Keratinocyte (primary cell): ENCODE measurements around the gene ERF. TPM values are rescaled to one million over a fixed set of nuclear protein-coding genes. Genes with fewer than 3 reads are reported as not detected.

Experiments
- DNase-seq: peaks from one replicate; pipeline ENCODE4 v3.0.0-alpha.2; 2011; ENCODE audit warnings: low read depth, missing footprints, low spot score
- FAIRE-seq: peaks from 2 replicates; lab custom pipeline; 2011; peaks lifted over from hg19 to GRCh38; lab: Jason Lieb, UNC
- H2AFZ ChIP-seq: 2 replicates; pipeline ENCODE4 v1.6.0; 2012; ENCODE audit warnings: low read length, control low read depth, inconsistent platforms; ENCODE audit not compliant: control insufficient read depth
- H3K27ac ChIP-seq: 2 replicates; pipeline ENCODE4 v1.5.1; 2011; ENCODE audit warnings: low read length; ENCODE audit not compliant: control insufficient read depth, insufficient read depth
- H3K27me3 ChIP-seq: 3 replicates; pipeline ENCODE4 v1.6.0; 2011; ENCODE audit warnings: low read length; ENCODE audit not compliant: control insufficient read depth, insufficient read depth; ENCODE audit errors: extremely low read depth
- H3K36me3 ChIP-seq, 2 experiments: 2 replicates in 1 of 2; 3 replicates in 1 of 2; pipeline ENCODE4 v1.5.1; 2011; ENCODE audit warnings: low read length in 2 of 2, mild to moderate bottlenecking in 1 of 2; ENCODE audit not compliant: control insufficient read depth in 2 of 2, insufficient read depth in 2 of 2; ENCODE audit errors: extremely low read depth in 1 of 2
- H3K4me1 ChIP-seq: 3 replicates; pipeline ENCODE4 v1.5.1; 2011; ENCODE audit warnings: low read length; ENCODE audit not compliant: control insufficient read depth, insufficient read depth; ENCODE audit errors: extremely low read depth
- H3K4me2 ChIP-seq: 3 replicates; pipeline ENCODE4 v1.6.0; 2011; ENCODE audit warnings: low read depth, low read length; ENCODE audit not compliant: control insufficient read depth, insufficient read depth; ENCODE audit errors: extremely low read depth
- H3K4me3 ChIP-seq, 3 experiments: fragments of 200-600 bp in 1 of 3; sonication (generic) in 1 of 3; 2 replicates in 2 of 3; 3 replicates in 1 of 3; pipeline ENCODE4 v1.5.1; 2011 to 2016; ENCODE audit warnings: low read length in 3 of 3, mild to moderate bottlenecking in 3 of 3, control low read depth in 2 of 3, inconsistent platforms in 1 of 3, low read depth in 1 of 3, mixed read lengths in 1 of 3, mixed run types in 1 of 3, moderate library complexity in 1 of 3; ENCODE audit not compliant: control insufficient read depth in 2 of 3, insufficient read depth in 2 of 3; ENCODE audit errors: extremely low read depth in 1 of 3
- H3K79me2 ChIP-seq: 2 replicates; pipeline ENCODE4 v1.6.0; 2012; ENCODE audit warnings: low read length; ENCODE audit not compliant: control insufficient read depth, insufficient read depth
- H3K9ac ChIP-seq: 3 replicates; pipeline ENCODE4 v1.6.0; 2011; ENCODE audit warnings: low read length; ENCODE audit not compliant: control insufficient read depth, insufficient read depth; ENCODE audit errors: extremely low read depth
- H3K9me1 ChIP-seq: 3 replicates; pipeline ENCODE4 v1.6.0; 2011; ENCODE audit warnings: low read length; ENCODE audit not compliant: control insufficient read depth, insufficient read depth; ENCODE audit errors: extremely low read depth
- H3K9me3 ChIP-seq: 2 replicates; pipeline ENCODE4 v1.5.1; 2012; ENCODE audit warnings: low read depth, low read length; ENCODE audit not compliant: control insufficient read depth
- H4K20me1 ChIP-seq: 3 replicates; pipeline ENCODE4 v1.6.0; 2011; ENCODE audit warnings: low read length; ENCODE audit not compliant: control insufficient read depth, insufficient read depth; ENCODE audit errors: extremely low read depth
- CTCF ChIP-seq, 3 experiments: IDR thresholded peaks in 1 of 3; conservative IDR thresholded peaks in 1 of 3; optimal IDR thresholded peaks in 1 of 3; 2 replicates in 2 of 3; 3 replicates in 1 of 3; pipeline versions ENCODE3 to v1.5.1; 2011; ENCODE audit warnings: low read length in 3 of 3, mild to moderate bottlenecking in 3 of 3, moderate library complexity in 2 of 3, control low read depth in 1 of 3, inconsistent platforms in 1 of 3; ENCODE audit not compliant: insufficient read depth in 2 of 3; ENCODE audit errors: extremely low read depth in 1 of 3
- EZH2 ChIP-seq: IDR thresholded peaks from one replicate; pipeline ENCODE4 v1.6.1; 2012; ENCODE audit warnings: inconsistent platforms, mild to moderate bottlenecking, low read length, moderate library complexity
- dilution Hi-C: fragments of 300-500 bp; cut with MboI; formaldehyde crosslinking; loops from one replicate; pipeline ENCODE4 v1.7.0; 2020; ENCODE audit warnings: low sequenced_read_pairs; ENCODE audit not compliant: extremely low pct_ligation_motif_present
- polyA plus RNA-seq, 5 experiments: library from polyadenylated mRNA; depleted of rRNA in 3 of 5; stranded (reverse) in 3 of 5; stranded (forward) in 1 of 5; unstranded in 1 of 5; fragments of >200 nt; gene quantifications; 1 replicate in 1 of 5; 2 replicates in 3 of 5; 3 replicates in 1 of 5; pipeline versions ENCODE4 v1.2.1 to v1.2.3, GENCODE V29; 2011 to 2012; ENCODE audit warnings: missing spikeins in 2 of 5, low read depth in 1 of 5, low replicate concordance in 1 of 5

The ERF gene
- polyA plus RNA-seq, 1 donor (not counting 4 experiments of a cell fraction or from before 2014, with no cell fraction given) = 83.5 TPM

GRCh38 chr19:42303101-42303464 is 48.2 kb upstream of the ERF start:
- FAIRE-seq (no peak), DNase-seq (no peak)
- Histone ChIP-seq H3K27ac (no peak overlapping the region), H4K20me1 (no peaks in the 10 kb centered on the region), H2AFZ (peak overlapping the region; percentile 56), H3K4me2 (peak overlapping the region; percentile 70), H3K79me2 (no peaks in the 10 kb centered on the region), H3K9me1 (no peaks in the 10 kb centered on the region), H3K36me3 (peaks cover 0 to 3% of the 10 kb centered on the region in 2 experiments), H3K27me3 (no peaks in the 10 kb centered on the region), H3K9me3 (no peaks in the 10 kb centered on the region), H3K9ac (peak overlapping the region; percentile 71), H3K4me1 (peaks cover 7% of the 10 kb centered on the region), H3K4me3 (peak overlapping the region in 2 of 3 experiments; percentile 17 to 45)
- TF ChIP-seq CTCF (optimal IDR thresholded peaks at IDR 0.05 in 1 of 3, IDR thresholded peaks at IDR 0.05 in 1 of 3, conservative IDR thresholded peaks at IDR 0.05 in 1 of 3; ENCODE audit: extremely low read depth in 1 of 3, insufficient read depth in 2 of 3, low read length in 3 of 3) (no peak), EZH2 (no peak)
- dilution Hi-C loops = no loop called here

- Histone ChIP-seq H3K27ac (peak within 1 kb of the TSS; percentile 31), H3K36me3 (peaks cover 5 to 8% of the 10 kb centered on the region in 2 experiments), H3K4me1 (peaks cover 7% of the 10 kb centered on the region), H3K4me3 (peak within 1 kb of the TSS; percentile 55 to 89 (median 82)), H3K4me2 (peak within 1 kb of the TSS; percentile 81), H4K20me1 (no peaks in the 10 kb centered on the region), H3K27me3 (no peaks in the 10 kb centered on the region), H2AFZ (peak within 1 kb of the TSS; percentile 92), H3K79me2 (no peaks in the 10 kb centered on the region), H3K9me1 (no peaks in the 10 kb centered on the region), H3K9ac (peak within 1 kb of the TSS; percentile 71), H3K9me3 (no peaks in the 10 kb centered on the region)
- FAIRE-seq (peak; percentile 34), DNase-seq (no peak)
- no peak for TF ChIP-seq CTCF (optimal IDR thresholded peaks at IDR 0.05 in 1 of 3, IDR thresholded peaks at IDR 0.05 in 1 of 3, conservative IDR thresholded peaks at IDR 0.05 in 1 of 3; ENCODE audit: extremely low read depth in 1 of 3, insufficient read depth in 2 of 3, low read length in 3 of 3)
- TF ChIP-seq EZH2 = no peak
- dilution Hi-C loops = no loop called here
Observed at GRCh38 chr19:42301646-42302203, 46.8 kb upstream of the ERF start, which contains the start of gene PRR19. Gene PRR19, plus strand, starts transcription at chr19:42302132. Its CDS starts 7,453 bp downstream, at chr19:42309585.
